H1 (cell line): ENCODE results near the gene RBM47. TPM values are rescaled to one million over a fixed set of nuclear protein-coding genes. Genes with fewer than 3 reads are reported as not detected.

Source experiments
- CTCF ChIA-PET: fragments of 300-600 bp; sonication (Branson Sonifier 250); formaldehyde crosslinking; loops from one replicate; lab custom pipeline; 2021; ENCODE audit not compliant: partially characterized antibody; lab: Charles Lee
- POLR2A ChIA-PET: fragments of 300-600 bp; sonication (Branson Sonifier 250); formaldehyde crosslinking; loops from one replicate; lab custom pipeline; 2021; ENCODE audit warnings: inconsistent platforms; ENCODE audit not compliant: partially characterized antibody; lab: Charles Lee
- DNase-seq, 2 experiments: peaks; one replicate each; pipeline versions ENCODE4 v3.0.0 to v3.0.0-alpha.2; 2010 to 2022; ENCODE audit warnings: low spot score in 2 of 2, low read depth in 1 of 2, mixed read lengths in 1 of 2
- FAIRE-seq: peaks from 2 replicates; lab custom pipeline; 2011; peaks lifted over from hg19 to GRCh38; lab: Jason Lieb, UNC
- H2AFZ ChIP-seq: 2 replicates; pipeline ENCODE4 v1.8.1; 2012; ENCODE audit warnings: low read length, inconsistent platforms
- H2AK5ac ChIP-seq: 2 replicates; pipeline ENCODE4 v1.6.1; 2013; ENCODE audit warnings: low read depth, low read length
- H2BK120ac ChIP-seq: replicated peaks from 2 replicates; pipeline ENCODE3; 2013; ENCODE audit warnings: low read depth, low read length, inconsistent platforms
- H2BK12ac ChIP-seq: 2 replicates; pipeline ENCODE4 v1.6.1; 2013; ENCODE audit warnings: low read depth, low read length
- H2BK15ac ChIP-seq: 2 replicates; pipeline ENCODE4 v1.6.1; 2013; ENCODE audit warnings: low read length
- H2BK20ac ChIP-seq: 2 replicates; pipeline ENCODE4 v1.6.1; 2013; ENCODE audit warnings: low read length
- H2BK5ac ChIP-seq: 2 replicates; pipeline ENCODE4 v1.6.1; 2013; ENCODE audit warnings: low read depth, low read length
- H3K14ac ChIP-seq: 2 replicates; pipeline ENCODE4 v1.6.1; 2013; ENCODE audit warnings: inconsistent platforms; ENCODE audit not compliant: insufficient read length
- H3K18ac ChIP-seq: 2 replicates; pipeline ENCODE4 v1.6.1; 2013; ENCODE audit warnings: low read length; ENCODE audit errors: extremely low read depth
- H3K23ac ChIP-seq: 2 replicates; pipeline ENCODE4 v1.6.1; 2013; ENCODE audit warnings: inconsistent platforms; ENCODE audit not compliant: insufficient read length
- H3K23me2 ChIP-seq: 2 replicates; pipeline ENCODE4 v1.6.1; 2013; ENCODE audit warnings: low read depth, low read length
- H3K27ac ChIP-seq: 2 replicates; pipeline ENCODE4 v1.6.1; 2011; ENCODE audit warnings: low read depth, low read length, inconsistent platforms
- H3K27me3 ChIP-seq, 4 experiments: replicated peaks in 1 of 4; 1 replicate in 1 of 4; 2 replicates in 3 of 4; pipeline versions ENCODE4 v1.6.1 to v1.8.1; 2011 to 2013; ENCODE audit warnings: low read length in 3 of 4, mild to moderate bottlenecking in 3 of 4, inconsistent platforms in 2 of 4, mixed read lengths in 2 of 4, moderate library complexity in 1 of 4; ENCODE audit not compliant: control insufficient read depth in 3 of 4, insufficient read depth in 3 of 4; ENCODE audit errors: extremely low read depth in 1 of 4
- H3K36me3 ChIP-seq, 4 experiments: 2 replicates each; pipeline versions ENCODE4 v1.6.1 to v1.8.1; 2011 to 2013; ENCODE audit warnings: mild to moderate bottlenecking in 4 of 4, low read length in 3 of 4, moderate library complexity in 2 of 4, control low read depth in 1 of 4, inconsistent platforms in 1 of 4; ENCODE audit not compliant: insufficient read depth in 4 of 4, control insufficient read depth in 2 of 4
- H3K4ac ChIP-seq: replicated peaks from 2 replicates; pipeline ENCODE3; 2013; ENCODE audit warnings: low read length, low read depth, mixed read lengths, inconsistent platforms; ENCODE audit not compliant: insufficient read length
- H3K4me1 ChIP-seq, 4 experiments: replicated peaks in 1 of 4; 1 replicate in 1 of 4; 2 replicates in 3 of 4; pipeline versions ENCODE4 v1.6.1 to v1.8.1; 2011 to 2013; ENCODE audit warnings: low read length in 3 of 4, inconsistent platforms in 2 of 4, mixed read lengths in 1 of 4; ENCODE audit not compliant: insufficient read depth in 4 of 4, control insufficient read depth in 3 of 4
- H3K4me2 ChIP-seq, 2 experiments: 2 replicates each; pipeline versions ENCODE4 v1.6.1 to v1.8.1; 2011 to 2013; ENCODE audit warnings: low read depth in 2 of 2, low read length in 2 of 2, control low read depth in 1 of 2, inconsistent platforms in 1 of 2, mild to moderate bottlenecking in 1 of 2; ENCODE audit not compliant: insufficient read depth in 1 of 2
- H3K4me3 ChIP-seq, 4 experiments: fragments of 200-600, 300-600 bp in 1 of 4; sonication (generic), shearing (Covaris generic), sonication (Bioruptor Twin) in 1 of 4; 2 replicates each; pipeline versions ENCODE4 v1.5.1 to v1.8.1; 2011 to 2016; ENCODE audit warnings: low read length in 4 of 4, low read depth in 3 of 4, control low read depth in 2 of 4, inconsistent platforms in 2 of 4, mild to moderate bottlenecking in 2 of 4, mixed read lengths in 1 of 4, moderate library complexity in 1 of 4; ENCODE audit not compliant: insufficient read depth in 2 of 4; ENCODE audit errors: extremely low read depth in 1 of 4
- H3K56ac ChIP-seq: replicated peaks from 2 replicates; pipeline ENCODE3; 2013; ENCODE audit warnings: low read depth, mild to moderate bottlenecking, mixed read lengths, low read length, inconsistent platforms; ENCODE audit not compliant: insufficient read length
- H3K79me1 ChIP-seq: 2 replicates; pipeline ENCODE4 v1.6.1; 2013; ENCODE audit warnings: low read depth, low read length, control low read depth
- H3K79me2 ChIP-seq, 2 experiments: 2 replicates each; pipeline versions ENCODE4 v1.6.1 to v1.8.1; 2012 to 2013; ENCODE audit warnings: low read length in 2 of 2, mild to moderate bottlenecking in 2 of 2, inconsistent platforms in 1 of 2; ENCODE audit not compliant: insufficient read depth in 2 of 2, control insufficient read depth in 1 of 2
- H3K9ac ChIP-seq, 4 experiments: replicated peaks in 1 of 4; 1 replicate in 1 of 4; 2 replicates in 3 of 4; pipeline versions ENCODE4 v1.6.1 to v1.8.1; 2011 to 2013; ENCODE audit warnings: low read depth in 3 of 4, low read length in 3 of 4, control low read depth in 2 of 4, mild to moderate bottlenecking in 2 of 4, moderate library complexity in 2 of 4, inconsistent platforms in 1 of 4; ENCODE audit errors: extremely low read depth in 1 of 4
- H3K9me3 ChIP-seq, 2 experiments: 2 replicates each; pipeline versions ENCODE4 v1.6.1 to v1.8.1; 2012 to 2013; ENCODE audit warnings: mild to moderate bottlenecking in 2 of 2, moderate library complexity in 2 of 2, control low read depth in 1 of 2, inconsistent platforms in 1 of 2, low read depth in 1 of 2, low read length in 1 of 2, mixed read lengths in 1 of 2; ENCODE audit not compliant: insufficient read depth in 2 of 2
- H4K20me1 ChIP-seq, 2 experiments: replicated peaks in 1 of 2; 2 replicates each; pipeline versions ENCODE3 to v1.8.1; 2011 to 2013; ENCODE audit warnings: inconsistent platforms in 2 of 2, low read length in 2 of 2, mild to moderate bottlenecking in 1 of 2; ENCODE audit not compliant: insufficient read depth in 2 of 2, control insufficient read depth in 1 of 2
- H4K5ac ChIP-seq: 2 replicates; pipeline ENCODE4 v1.6.1; 2013; ENCODE audit warnings: low read length, low read depth, mixed read lengths, inconsistent platforms; ENCODE audit not compliant: insufficient read length
- H4K8ac ChIP-seq: 2 replicates; pipeline ENCODE4 v1.8.0; 2013; ENCODE audit warnings: mild to moderate bottlenecking, moderate library complexity, low read length, inconsistent platforms; ENCODE audit not compliant: insufficient read depth; ENCODE audit errors: extremely low read depth
- H4K91ac ChIP-seq: replicated peaks from 2 replicates; pipeline ENCODE3; 2013; ENCODE audit warnings: low read length, mixed read lengths, inconsistent platforms; ENCODE audit not compliant: insufficient read length
- CHD2 ChIP-seq: IDR thresholded peaks from 2 replicates; pipeline ENCODE4 v1.6.1; 2012; ENCODE audit warnings: low read length, improper control_type of control experiment
- EGR1 ChIP-seq: IDR thresholded peaks from 2 replicates; pipeline ENCODE4 v1.6.1; 2011; ENCODE audit warnings: low read depth, low read length, borderline replicate concordance
- JUND ChIP-seq: IDR thresholded peaks from 2 replicates; pipeline ENCODE4 v1.6.1; 2011; ENCODE audit warnings: mild to moderate bottlenecking, improper control_type of control experiment, low read length
- KDM5A ChIP-seq: fragments of 200-600 bp; IDR thresholded peaks from 2 replicates; pipeline ENCODE4 v1.7.1; 2012; ENCODE audit warnings: mild to moderate bottlenecking, low read length, inconsistent platforms, mixed read lengths
- RBBP5 ChIP-seq: IDR thresholded peaks from 2 replicates; pipeline ENCODE4 v1.7.1; 2012; ENCODE audit warnings: low read depth, mild to moderate bottlenecking, inconsistent platforms, low read length, moderate library complexity, borderline replicate concordance
- SP4 ChIP-seq: IDR thresholded peaks from 2 replicates; pipeline ENCODE4 v1.6.1; 2012; ENCODE audit warnings: low read length, inconsistent platforms
- TAF1 ChIP-seq: IDR thresholded peaks from 2 replicates; pipeline ENCODE4 v1.6.1; 2011; ENCODE audit warnings: mild to moderate bottlenecking, low read depth, low read length
- WGBS, 2 experiments: shearing (Covaris generic) in 1 of 2; methylation state at CpG; one replicate each; pipeline versions ENCODE4 v1.1.6 to v1.1.7; 2013 to 2015; ENCODE audit warnings: low lambda C conversion rate in 2 of 2, mixed read lengths in 2 of 2, inconsistent platforms in 1 of 2, low coverage in 1 of 2, missing lambda C conversion rate in 1 of 2; ENCODE audit not compliant: insufficient replicate concordance in 2 of 2, insufficient coverage in 1 of 2, insufficient read length in 1 of 2; ENCODE audit errors: extremely low coverage in 1 of 2, missing lambda C conversion rate in 1 of 2; 5-methylcytosine and 5-hydroxymethylcytosine counted together
- polyA plus RNA-seq, 7 experiments: library from polyadenylated mRNA; depleted of rRNA in 3 of 7; stranded (reverse) in 5 of 7; unstranded in 2 of 7; fragments of >200 nt in 5 of 7; fragments of 200-250 nt in 2 of 7; gene quantifications; 1 replicate in 5 of 7; 2 replicates in 1 of 7; 4 replicates in 1 of 7; pipeline versions ENCODE4 v1.2.1 to v1.2.3, GENCODE V29; 2011 to 2013; ENCODE audit warnings: missing spikeins in 2 of 7, mixed read lengths in 2 of 7
- total RNA-seq: library from RNA; stranded (reverse); fragmentation: NEBNext Ultra II Directional; extraction: Animal tissue kit (Norgen Biotek cat#: 25700); gene quantifications from 2 replicates; pipeline ENCODE4 v1.2.1, GENCODE V29; 2021

Gene RBM47
- total and polyA plus RNA-seq, 2 of the 8 experiments (the other 6 are each of a cell fraction or from before 2014, with no cell fraction given): 42.8 to 78.9 TPM

DNA sequence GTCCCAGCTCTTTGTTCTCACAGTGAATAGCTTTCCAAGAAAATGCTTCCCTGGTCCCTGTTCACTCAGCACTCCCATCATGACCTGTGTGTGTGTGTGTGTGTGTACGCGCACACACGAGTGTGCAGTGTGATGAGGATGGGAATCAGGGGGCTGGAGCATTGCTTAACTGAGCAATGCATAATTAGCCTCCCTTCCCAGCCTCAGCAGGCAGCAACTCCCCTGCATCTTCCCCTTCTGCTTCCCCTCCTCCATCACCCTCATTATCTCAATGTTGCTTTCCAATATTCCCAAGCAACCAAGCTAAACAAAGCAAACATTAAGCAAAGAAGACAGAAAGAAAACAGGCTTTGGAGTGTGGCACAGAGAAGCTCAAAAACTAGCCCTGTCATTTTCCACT lies 137.0 kb downstream of the RBM47 start:
- no peaks in the 10 kb centered on the region; a peak in 1 of 7 replicates for H3K4me1 ChIP-seq
- H2AFZ ChIP-seq: no peak overlapping the region
- H3K27me3 ChIP-seq: no peaks in the 10 kb centered on the region
- H2BK20ac ChIP-seq: no peak overlapping the region
- no peak overlapping the region for H2BK12ac ChIP-seq
- no peaks in the 10 kb centered on the region for H3K23me2 ChIP-seq
- H4K5ac ChIP-seq: no peak overlapping the region
- no peak overlapping the region for H3K4ac ChIP-seq
- ChIA-PET POLR2A (interaction anchor here (0.8 kb wide), 1 partner anchor 9 kb away, joined by 3 read pairs; no protein-coding TSS in a partner anchor), CTCF (interaction anchor here (1.0 to 1.3 kb wide), 2 partner anchors 22 to 226 kb away, joined by 4 to 5 read pairs; no protein-coding TSS in a partner anchor)
- DNase-seq (no peak), FAIRE-seq (no peak)
- no peak overlapping the region for H4K8ac ChIP-seq
- H2BK120ac ChIP-seq: no peak overlapping the region
- no peak overlapping the region for H3K4me2 ChIP-seq
- H4K20me1 ChIP-seq: peaks cover 0 to 2% of the 10 kb centered on the region in 2 experiments
- H3K4me3 ChIP-seq: no peak overlapping the region
- H3K9me3 ChIP-seq: no peaks in the 10 kb centered on the region
- H3K23ac ChIP-seq: no peak overlapping the region
- no peak overlapping the region for H2AK5ac ChIP-seq
- no peaks in the 10 kb centered on the region for H3K79me1 ChIP-seq
- peaks cover 0 to 50% of the 10 kb centered on the region in 2 experiments; a peak in 2 of 4 replicates for H3K79me2 ChIP-seq
- H3K9ac ChIP-seq: no peak overlapping the region
- no peak overlapping the region for H4K91ac ChIP-seq
- no peak overlapping the region for H2BK15ac ChIP-seq
- H2BK5ac ChIP-seq: no peak overlapping the region
- WGBS, 2 experiments: 100% methylated on average over 3 of the region's 3 CpGs; no CpG with 5 or more reads in 1 of the 2 experiments
- no peak overlapping the region for H3K56ac ChIP-seq
- no peak overlapping the region for H3K18ac ChIP-seq
- H3K14ac ChIP-seq: no peak overlapping the region
- H3K27ac ChIP-seq: no peak overlapping the region
- TF ChIP-seq KDM5A (no peak), CHD2 (no peak), SP4 (no peak), JUND (no peak), TAF1 (no peak), RBBP5 (no peak), EGR1 (no peak)
- no peaks in the 10 kb centered on the region; a peak in 1 of 8 replicates for H3K36me3 ChIP-seq
